LNCAP (cell line): ENCODE data around the gene GAB2.

Source experiments
- CTCF ChIP-seq: fragments of 450-650 bp; IDR thresholded peaks from 2 replicates; pipeline ENCODE4 v1.5.1; 2017; ENCODE audit warnings: mild to moderate bottlenecking

Gene GAB2

GRCh38 chr11:78334109-78334508 is 83.5 kb downstream of the GAB2 start:
- no peak for TF ChIP-seq CTCF

GRCh38 chr11:78332872-78333271 is 84.7 kb downstream of the GAB2 start:
- no peak for TF ChIP-seq CTCF

GRCh38 chr11:78332174-78332866 is 85.3 kb downstream of the GAB2 start:
- TF ChIP-seq CTCF = no peak

GRCh38 chr11:78331711-78332110 is 85.9 kb downstream of the GAB2 start:
- no peak for TF ChIP-seq CTCF

GRCh38 chr11:78330361-78330760 is 87.3 kb downstream of the GAB2 start:
- TF ChIP-seq CTCF = no peak

- TF ChIP-seq CTCF = no peak
Observed at GRCh38 chr11:78327945-78328344, 89.7 kb downstream of the GAB2 start.

GRCh38 chr11:78325274-78325781 is 92.3 kb downstream of the GAB2 start:
- no peak for TF ChIP-seq CTCF

GRCh38 chr11:78323363-78323762 is 94.3 kb downstream of the GAB2 start:
- TF ChIP-seq CTCF = no peak
